Stimulated activated CD4-positive, alpha-beta T cell treated with anti-CD3 and anti-CD28 coated beads, TNF-alpha, amount 100 ng/mL, for 24 hours (primary cell): ENCODE results near the gene SPINK1.
"Not testable (repeated sequence)": the region's sequence is repeated elsewhere in the genome, so short reads cannot be mapped to it uniquely, and the experiment has no call there.

Experiments
- DNase-seq, 3 experiments: peaks; one replicate each; pipeline ENCODE4 v3.0.0-alpha.2; 2020; ENCODE audit warnings: low read depth in 3 of 3

SPINK1 gene

GRCh38 chr5:147809830-147810666, 21.4 kb downstream of the SPINK1 start:
- DNase-seq: no peak

- no peak for DNase-seq
Measured at GRCh38 chr5:147805030-147805454, 26.4 kb downstream of the SPINK1 start.

- DNase-seq: no peak
Measured at GRCh38 chr5:147804334-147804733, 27.1 kb downstream of the SPINK1 start.

GRCh38 chr5:147803926-147804325, 27.5 kb downstream of the SPINK1 start:
- no peak for DNase-seq

GRCh38 chr5:147803161-147803560, 28.3 kb downstream of the SPINK1 start:
- DNase-seq: not testable (repeated sequence)

- no peak for DNase-seq
Measured at GRCh38 chr5:147801461-147801860, 30.0 kb downstream of the SPINK1 start.

GRCh38 chr5:147800491-147800890, 31.0 kb downstream of the SPINK1 start:
- no peak for DNase-seq

GRCh38 chr5:147796556-147797308, 34.7 kb downstream of the SPINK1 start:
- DNase-seq: no peak

- no peak for DNase-seq
Measured at GRCh38 chr5:147791181-147791580, 40.3 kb downstream of the SPINK1 start.

- DNase-seq: no peak
Measured at GRCh38 chr5:147789820-147790219, 41.7 kb downstream of the SPINK1 start.

GRCh38 chr5:147788023-147788422, 43.4 kb downstream of the SPINK1 start:
- DNase-seq: no peak

GRCh38 chr5:147786142-147786541, 45.3 kb downstream of the SPINK1 start:
- DNase-seq: no peak

- no peak for DNase-seq
Measured at GRCh38 chr5:147784146-147784987, 47.1 kb downstream of the SPINK1 start.

- DNase-seq: peak; percentile 58 to 76 (median 70)
Measured at GRCh38 chr5:147782110-147783028, 49.1 kb downstream of the SPINK1 start, which contains the start of gene JAKMIP2. Gene JAKMIP2 (minus strand): TSS chr5:147782728. CDS start chr5:147671806, 110,922 bp downstream.

GRCh38 chr5:147780924-147781573, 50.4 kb downstream of the SPINK1 start:
- DNase-seq: no peak

GRCh38 chr5:147779694-147780093, 51.8 kb downstream of the SPINK1 start:
- DNase-seq: no peak

- no peak for DNase-seq
Measured at GRCh38 chr5:147776989-147777388, 54.5 kb downstream of the SPINK1 start.
